B cell (primary cell): ENCODE data around the gene CD59. TPM values are rescaled to one million over a fixed set of nuclear protein-coding genes. Genes with fewer than 3 reads are reported as not detected.

Experiments
- ATAC-seq: fragments of 200-7000 bp; cut with Tn5 transposase; one replicate; pipeline ENCODE4 v1.10.0; 2021; ENCODE audit warnings: low read depth, mild to moderate bottlenecking, moderate number of reproducible peaks, moderate library complexity
- CTCF ChIA-PET: fragments of 350-600 bp; sonication (Branson Sonifier 250); formaldehyde crosslinking; loops from one replicate; lab custom pipeline; 2021; ENCODE audit warnings: antibody characterized with exemption, inconsistent platforms; lab: Charles Lee
- POLR2A ChIA-PET: fragments of 350-600 bp; sonication (Branson Sonifier 250); formaldehyde crosslinking; loops from one replicate; lab custom pipeline; 2021; ENCODE audit warnings: antibody characterized with exemption; lab: Charles Lee
- DNase-seq: peaks from one replicate; pipeline ENCODE4 v3.0.0; 2013
- H2AFZ ChIP-seq: 2 replicates; pipeline ENCODE4 v1.6.1; 2012; ENCODE audit warnings: mild to moderate bottlenecking, low read depth, low read length; ENCODE audit not compliant: insufficient read depth, poor library complexity, severe bottlenecking
- H3K27ac ChIP-seq, 2 donors: 1 replicate in 1 of 2; 2 replicates in 1 of 2; pipeline ENCODE4 v1.5.1; 2012 to 2013; ENCODE audit warnings: low read length in 2 of 2, mild to moderate bottlenecking in 2 of 2, moderate library complexity in 1 of 2
- H3K27me3 ChIP-seq, 4 experiments: fragments of 200-600 bp in 1 of 4; sonication (generic) in 1 of 4; replicated peaks in 1 of 4; 1 replicate in 2 of 4; 2 replicates in 2 of 4; pipeline versions ENCODE4 v1.6.1 to v1.7.0; 2013 to 2016; ENCODE audit warnings: low read length in 3 of 4, mild to moderate bottlenecking in 2 of 4, mixed read lengths in 1 of 4, moderate library complexity in 1 of 4; ENCODE audit not compliant: insufficient read depth in 4 of 4, control insufficient read depth in 3 of 4; ENCODE audit errors: control extremely low read depth in 1 of 4
- H3K36me3 ChIP-seq, 2 experiments: replicated peaks in 1 of 2; 1 replicate in 1 of 2; 2 replicates in 1 of 2; pipeline versions ENCODE4 v1.6.1 to v1.7.1; 2013; ENCODE audit warnings: low read length in 1 of 2; ENCODE audit not compliant: insufficient read depth in 2 of 2, control insufficient read depth in 1 of 2; ENCODE audit errors: control extremely low read depth in 1 of 2, extremely low read depth in 1 of 2
- H3K4me1 ChIP-seq, 2 donors: fragments of 200-600 bp in 1 of 2; sonication (generic) in 1 of 2; 1 replicate in 1 of 2; 2 replicates in 1 of 2; pipeline versions ENCODE4 v1.5.1 to v1.6.1; 2013 to 2017; ENCODE audit warnings: low read length in 2 of 2; ENCODE audit not compliant: control insufficient read depth in 2 of 2, insufficient read depth in 2 of 2
- H3K4me2 ChIP-seq: replicated peaks from 2 replicates; pipeline ENCODE3; 2012; ENCODE audit warnings: mild to moderate bottlenecking, low read depth, low read length; ENCODE audit not compliant: poor library complexity, severe bottlenecking
- H3K4me3 ChIP-seq, 5 experiments: fragments of 200-600 bp in 1 of 5; sonication (generic) in 1 of 5; 1 replicate in 3 of 5; 2 replicates in 2 of 5; pipeline versions ENCODE4 v1.5.1 to v1.7.0; 2011 to 2016; ENCODE audit warnings: low read length in 4 of 5, mild to moderate bottlenecking in 4 of 5, low read depth in 2 of 5, control low read depth in 1 of 5, moderate library complexity in 1 of 5; ENCODE audit not compliant: insufficient read depth in 1 of 5; ENCODE audit errors: control extremely low read depth in 1 of 5, extremely low read depth in 1 of 5
- H3K79me2 ChIP-seq: fragments of 200-600 bp; sonication (generic); one replicate; pipeline ENCODE4 v1.6.0; 2016; ENCODE audit warnings: low read length; ENCODE audit not compliant: control insufficient read depth, insufficient read depth
- H3K9ac ChIP-seq: fragments of 200-600 bp; sonication (generic); 2 replicates; pipeline ENCODE4 v1.6.1; 2017; ENCODE audit warnings: mild to moderate bottlenecking, low read length, moderate library complexity
- H3K9me3 ChIP-seq, 3 donors: one replicate each; pipeline versions ENCODE4 v1.6.1 to v1.7.1; 2013; ENCODE audit warnings: low read length in 2 of 3; ENCODE audit not compliant: control insufficient read depth in 2 of 3, insufficient read depth in 1 of 3; ENCODE audit errors: control extremely low read depth in 1 of 3
- H4K20me1 ChIP-seq: 2 replicates; pipeline ENCODE4 v1.6.0; 2012; ENCODE audit warnings: mild to moderate bottlenecking, low read length; ENCODE audit not compliant: insufficient read depth, control insufficient read depth, poor library complexity, severe bottlenecking
- H3K27ac Mint-ChIP-seq: one replicate; pipeline ENCODE4 v1.8.0; 2021; ENCODE audit warnings: mixed read lengths
- H3K27me3 Mint-ChIP-seq: one replicate; pipeline ENCODE4 v1.8.0; 2021; ENCODE audit warnings: mixed read lengths
- H3K4me1 Mint-ChIP-seq: one replicate; pipeline ENCODE4 v1.8.0; 2021; ENCODE audit warnings: mixed read lengths
- H3K4me3 Mint-ChIP-seq: one replicate; pipeline ENCODE4 v1.8.0; 2021; ENCODE audit warnings: mixed read lengths
- H3K9me3 Mint-ChIP-seq: one replicate; pipeline ENCODE4 v1.8.0; 2022; ENCODE audit warnings: mixed read lengths; ENCODE audit not compliant: insufficient read depth
- CTCF ChIP-seq: fragments of 200-600 bp; IDR thresholded peaks from one replicate; pipeline ENCODE4 v1.8.0; 2022; ENCODE audit warnings: antibody characterized with exemption, mild to moderate bottlenecking
- EZH2 ChIP-seq: IDR thresholded peaks from 2 replicates; pipeline ENCODE4 v1.6.1; 2012; ENCODE audit warnings: borderline replicate concordance, low read depth, mild to moderate bottlenecking, moderate library complexity, low read length; ENCODE audit not compliant: insufficient read depth, poor library complexity, severe bottlenecking
- WGBS: methylation state at CpG from one replicate; pipeline ENCODE4 v1.1.5; 2013; ENCODE audit warnings: missing lambda C conversion rate; ENCODE audit not compliant: insufficient coverage; 5-methylcytosine and 5-hydroxymethylcytosine counted together
- intact Hi-C: fragments of 100-400 bp; cut with micrococcal nuclease; formaldehyde crosslinking; loops from one replicate; pipeline ENCODE4 v1.10.0; 2022
- polyA plus RNA-seq: library from polyadenylated mRNA; depleted of rRNA; stranded (reverse); fragments of >200 nt; gene quantifications from 2 replicates; pipeline ENCODE4 v1.2.3, GENCODE V29; 2012
- total RNA-seq, 2 donors: library from RNA; stranded (reverse); fragments of 120-200 nt in 1 of 2; gene quantifications; 1 replicate in 1 of 2; 2 replicates in 1 of 2; pipeline versions ENCODE4 v1.2.3 to v1.2.4, GENCODE V29; 2013 to 2022

Gene CD59
- total and polyA plus RNA-seq, 2 donors (not counting 1 experiment from before 2014, with no cell fraction given), result 10.9 to 41.3 TPM

- TF ChIP-seq CTCF (no peak), EZH2 (no peak)
- H2AFZ ChIP-seq, result no peak overlapping the region
- ATAC-seq (no peak), DNase-seq (no peak)
- H3K9me3 Mint-ChIP-seq, result no peaks in the 10 kb centered on the region
- no peaks in the 10 kb centered on the region for H4K20me1 ChIP-seq
- no peaks in the 10 kb centered on the region for H3K4me1 ChIP-seq
- no peaks in the 10 kb centered on the region for H3K4me1 Mint-ChIP-seq
- no peak overlapping the region for H3K27ac Mint-ChIP-seq
- no peaks in the 10 kb centered on the region for H3K9me3 ChIP-seq
- no peak overlapping the region for H3K9ac ChIP-seq
- ChIA-PET CTCF (no interaction called here), POLR2A (interaction anchor here (0.6 kb wide), 1 partner anchor 741 kb away, joined by 3 read pairs; no protein-coding TSS in a partner anchor)
- no peaks in the 10 kb centered on the region for H3K79me2 ChIP-seq
- peaks cover 22% of the 10 kb centered on the region for H3K27me3 Mint-ChIP-seq
- H3K4me2 ChIP-seq, result no peak overlapping the region
- H3K36me3 ChIP-seq, result no peaks in the 10 kb centered on the region
- 85% methylated on average over 20 of the region's 22 CpGs for WGBS
- H3K27ac ChIP-seq, result no peak overlapping the region
- no peak overlapping the region for H3K4me3 Mint-ChIP-seq
- H3K4me3 ChIP-seq, result no peak overlapping the region
- intact Hi-C loops, result no loop called here
- peaks cover 0 to 4% (median 0%) of the 10 kb centered on the region in 4 experiments for H3K27me3 ChIP-seq
Measured at GRCh38 chr11:33658195-33658900, 77.9 kb downstream of the CD59 start.

DNA sequence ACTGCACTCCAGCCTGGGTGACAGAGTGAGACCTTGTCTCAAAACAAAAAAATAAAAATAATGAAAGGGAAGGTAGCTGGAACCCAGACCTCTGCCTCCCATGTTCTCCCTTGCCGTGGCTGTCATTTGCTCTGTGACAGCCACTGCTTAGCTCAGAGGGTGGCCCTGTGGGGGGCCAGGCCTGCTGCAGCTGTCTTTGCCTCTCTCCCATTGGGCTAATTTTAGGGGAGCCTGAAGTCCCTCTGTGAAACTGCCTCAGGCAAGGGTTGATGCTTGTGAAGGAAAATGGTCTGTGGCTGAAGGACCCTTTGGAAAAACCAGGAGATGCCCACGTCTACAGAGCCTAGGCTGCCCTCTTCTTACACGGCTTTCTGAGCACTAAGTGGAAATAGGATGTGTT is 78.5 kb downstream of the CD59 start:
- no peak for TF ChIP-seq CTCF
- no peak for TF ChIP-seq EZH2
- H3K36me3 ChIP-seq, result no peaks in the 10 kb centered on the region
- no peaks in the 10 kb centered on the region for H3K9me3 Mint-ChIP-seq
- peaks cover 22% of the 10 kb centered on the region for H3K27me3 Mint-ChIP-seq
- ChIA-PET CTCF (no interaction called here), POLR2A (no interaction called here)
- no peaks in the 10 kb centered on the region for H4K20me1 ChIP-seq
- no peaks in the 10 kb centered on the region for H3K9me3 ChIP-seq
- no peak overlapping the region for H2AFZ ChIP-seq
- H3K9ac ChIP-seq, result no peak overlapping the region
- H3K4me1 ChIP-seq, result no peaks in the 10 kb centered on the region
- intact Hi-C loops, result no loop called here
- 90% methylated on average over 3 of the region's 3 CpGs for WGBS
- peaks cover 0 to 4% (median 0%) of the 10 kb centered on the region in 4 experiments for H3K27me3 ChIP-seq
- ATAC-seq (no peak), DNase-seq (no peak)
- H3K4me2 ChIP-seq, result no peak overlapping the region
- H3K27ac Mint-ChIP-seq, result no peak overlapping the region
- H3K4me3 Mint-ChIP-seq, result no peak overlapping the region
- H3K4me3 ChIP-seq, result no peak overlapping the region
- H3K27ac ChIP-seq, result no peak overlapping the region
- H3K79me2 ChIP-seq, result no peaks in the 10 kb centered on the region
- H3K4me1 Mint-ChIP-seq, result no peaks in the 10 kb centered on the region
